ENCODE measurements around the gene SPRED1.

DNA sequence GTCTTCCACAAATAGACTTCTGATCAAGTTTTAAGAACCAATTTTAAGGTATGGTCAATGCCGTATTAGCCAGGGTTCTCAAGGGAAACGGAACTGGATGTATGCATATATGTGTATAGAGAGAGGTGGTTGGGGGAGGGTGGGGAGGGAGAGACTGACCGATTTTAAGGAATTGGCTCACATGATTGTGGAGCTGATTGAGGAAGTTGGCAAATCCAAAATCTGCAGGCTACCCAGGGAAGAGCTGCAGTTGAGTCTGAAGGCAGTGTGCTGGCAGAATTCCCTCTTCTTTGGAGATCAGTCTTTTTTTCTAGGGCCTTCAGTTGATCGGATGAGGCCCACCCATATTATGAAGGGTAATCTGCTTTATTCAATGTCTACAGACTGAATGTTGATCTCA lies 40.8 kb upstream of the SPRED1 start:
- TF ChIP-seq, protein P1, sequence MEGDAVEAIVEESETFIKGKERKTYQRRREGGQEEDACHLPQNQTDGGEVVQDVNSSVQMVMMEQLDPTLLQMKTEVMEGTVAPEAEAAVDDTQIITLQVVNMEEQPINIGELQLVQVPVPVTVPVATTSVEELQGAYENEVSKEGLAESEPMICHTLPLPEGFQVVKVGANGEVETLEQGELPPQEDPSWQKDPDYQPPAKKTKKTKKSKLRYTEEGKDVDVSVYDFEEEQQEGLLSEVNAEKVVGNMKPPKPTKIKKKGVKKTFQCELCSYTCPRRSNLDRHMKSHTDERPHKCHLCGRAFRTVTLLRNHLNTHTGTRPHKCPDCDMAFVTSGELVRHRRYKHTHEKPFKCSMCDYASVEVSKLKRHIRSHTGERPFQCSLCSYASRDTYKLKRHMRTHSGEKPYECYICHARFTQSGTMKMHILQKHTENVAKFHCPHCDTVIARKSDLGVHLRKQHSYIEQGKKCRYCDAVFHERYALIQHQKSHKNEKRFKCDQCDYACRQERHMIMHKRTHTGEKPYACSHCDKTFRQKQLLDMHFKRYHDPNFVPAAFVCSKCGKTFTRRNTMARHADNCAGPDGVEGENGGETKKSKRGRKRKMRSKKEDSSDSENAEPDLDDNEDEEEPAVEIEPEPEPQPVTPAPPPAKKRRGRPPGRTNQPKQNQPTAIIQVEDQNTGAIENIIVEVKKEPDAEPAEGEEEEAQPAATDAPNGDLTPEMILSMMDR (IDR thresholded peaks at IDR 0.05) = no peak
- no peak for TF ChIP-seq POLR2A (IDR thresholded peaks at IDR 0.05)

Data from heart left ventricle (tissue), 13 donors.